ENCODE data around the gene RIMBP3B.
"Not testable (repeated sequence)": the region's sequence is repeated elsewhere in the genome, so short reads cannot be mapped to it uniquely, and the experiment has no call there.

DNA sequence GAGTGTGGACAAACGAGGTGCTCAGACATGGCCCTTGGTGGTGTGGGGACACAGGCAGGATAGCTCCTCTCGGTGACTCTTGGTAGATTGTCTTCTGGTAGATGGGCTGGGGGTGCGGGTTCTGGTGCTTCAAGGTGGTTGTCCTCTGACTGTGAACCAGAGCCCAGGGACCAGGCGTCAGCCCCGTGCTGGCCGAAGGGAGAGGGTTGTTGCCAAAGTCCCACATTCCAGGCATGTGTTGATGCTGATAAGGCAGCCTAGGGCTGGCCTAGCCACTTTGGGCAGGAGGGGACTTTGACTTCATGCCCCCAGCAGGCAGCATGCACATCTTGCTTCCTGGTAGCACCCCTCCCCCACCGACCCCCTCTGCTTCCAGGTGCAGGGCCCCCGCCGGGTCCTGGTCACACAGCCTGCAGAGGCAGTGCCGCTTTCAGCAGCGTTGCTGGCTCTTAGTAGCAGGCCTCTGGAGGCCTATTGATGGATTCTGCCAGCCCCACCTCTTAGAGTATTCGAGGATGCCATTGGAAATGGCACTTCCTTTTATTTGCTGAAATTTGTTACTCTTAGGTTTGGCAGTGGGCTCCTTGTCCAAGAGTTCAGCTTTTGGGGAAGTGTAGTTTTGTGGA is 40.6 kb downstream of the RIMBP3B start:
- TF ChIP-seq, protein P1, sequence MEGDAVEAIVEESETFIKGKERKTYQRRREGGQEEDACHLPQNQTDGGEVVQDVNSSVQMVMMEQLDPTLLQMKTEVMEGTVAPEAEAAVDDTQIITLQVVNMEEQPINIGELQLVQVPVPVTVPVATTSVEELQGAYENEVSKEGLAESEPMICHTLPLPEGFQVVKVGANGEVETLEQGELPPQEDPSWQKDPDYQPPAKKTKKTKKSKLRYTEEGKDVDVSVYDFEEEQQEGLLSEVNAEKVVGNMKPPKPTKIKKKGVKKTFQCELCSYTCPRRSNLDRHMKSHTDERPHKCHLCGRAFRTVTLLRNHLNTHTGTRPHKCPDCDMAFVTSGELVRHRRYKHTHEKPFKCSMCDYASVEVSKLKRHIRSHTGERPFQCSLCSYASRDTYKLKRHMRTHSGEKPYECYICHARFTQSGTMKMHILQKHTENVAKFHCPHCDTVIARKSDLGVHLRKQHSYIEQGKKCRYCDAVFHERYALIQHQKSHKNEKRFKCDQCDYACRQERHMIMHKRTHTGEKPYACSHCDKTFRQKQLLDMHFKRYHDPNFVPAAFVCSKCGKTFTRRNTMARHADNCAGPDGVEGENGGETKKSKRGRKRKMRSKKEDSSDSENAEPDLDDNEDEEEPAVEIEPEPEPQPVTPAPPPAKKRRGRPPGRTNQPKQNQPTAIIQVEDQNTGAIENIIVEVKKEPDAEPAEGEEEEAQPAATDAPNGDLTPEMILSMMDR (conservative IDR thresholded peaks at IDR 0.05; ENCODE audit: low read length) = not testable (repeated sequence)
- not testable (repeated sequence) for TF ChIP-seq EZH2phosphoT487 (IDR thresholded peaks at IDR 0.05; ENCODE audit: borderline replicate concordance)
